Measurements from ENCODE around the gene LIN52.

- TF ChIP-seq, protein P1, sequence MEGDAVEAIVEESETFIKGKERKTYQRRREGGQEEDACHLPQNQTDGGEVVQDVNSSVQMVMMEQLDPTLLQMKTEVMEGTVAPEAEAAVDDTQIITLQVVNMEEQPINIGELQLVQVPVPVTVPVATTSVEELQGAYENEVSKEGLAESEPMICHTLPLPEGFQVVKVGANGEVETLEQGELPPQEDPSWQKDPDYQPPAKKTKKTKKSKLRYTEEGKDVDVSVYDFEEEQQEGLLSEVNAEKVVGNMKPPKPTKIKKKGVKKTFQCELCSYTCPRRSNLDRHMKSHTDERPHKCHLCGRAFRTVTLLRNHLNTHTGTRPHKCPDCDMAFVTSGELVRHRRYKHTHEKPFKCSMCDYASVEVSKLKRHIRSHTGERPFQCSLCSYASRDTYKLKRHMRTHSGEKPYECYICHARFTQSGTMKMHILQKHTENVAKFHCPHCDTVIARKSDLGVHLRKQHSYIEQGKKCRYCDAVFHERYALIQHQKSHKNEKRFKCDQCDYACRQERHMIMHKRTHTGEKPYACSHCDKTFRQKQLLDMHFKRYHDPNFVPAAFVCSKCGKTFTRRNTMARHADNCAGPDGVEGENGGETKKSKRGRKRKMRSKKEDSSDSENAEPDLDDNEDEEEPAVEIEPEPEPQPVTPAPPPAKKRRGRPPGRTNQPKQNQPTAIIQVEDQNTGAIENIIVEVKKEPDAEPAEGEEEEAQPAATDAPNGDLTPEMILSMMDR (IDR thresholded peaks at IDR 0.05), result no peak
- TF ChIP-seq POLR2AphosphoS5 (IDR thresholded peaks at IDR 0.05; ENCODE audit: low read depth, low read length) (no peak), SIN3A (IDR thresholded peaks at IDR 0.05; ENCODE audit: borderline replicate concordance, insufficient read depth, low read depth, low read length) (no peak), TCF7L2 (IDR thresholded peaks at IDR 0.05; ENCODE audit: low read depth, low read length) (no peak)
- TF ChIP-seq, protein P2, sequence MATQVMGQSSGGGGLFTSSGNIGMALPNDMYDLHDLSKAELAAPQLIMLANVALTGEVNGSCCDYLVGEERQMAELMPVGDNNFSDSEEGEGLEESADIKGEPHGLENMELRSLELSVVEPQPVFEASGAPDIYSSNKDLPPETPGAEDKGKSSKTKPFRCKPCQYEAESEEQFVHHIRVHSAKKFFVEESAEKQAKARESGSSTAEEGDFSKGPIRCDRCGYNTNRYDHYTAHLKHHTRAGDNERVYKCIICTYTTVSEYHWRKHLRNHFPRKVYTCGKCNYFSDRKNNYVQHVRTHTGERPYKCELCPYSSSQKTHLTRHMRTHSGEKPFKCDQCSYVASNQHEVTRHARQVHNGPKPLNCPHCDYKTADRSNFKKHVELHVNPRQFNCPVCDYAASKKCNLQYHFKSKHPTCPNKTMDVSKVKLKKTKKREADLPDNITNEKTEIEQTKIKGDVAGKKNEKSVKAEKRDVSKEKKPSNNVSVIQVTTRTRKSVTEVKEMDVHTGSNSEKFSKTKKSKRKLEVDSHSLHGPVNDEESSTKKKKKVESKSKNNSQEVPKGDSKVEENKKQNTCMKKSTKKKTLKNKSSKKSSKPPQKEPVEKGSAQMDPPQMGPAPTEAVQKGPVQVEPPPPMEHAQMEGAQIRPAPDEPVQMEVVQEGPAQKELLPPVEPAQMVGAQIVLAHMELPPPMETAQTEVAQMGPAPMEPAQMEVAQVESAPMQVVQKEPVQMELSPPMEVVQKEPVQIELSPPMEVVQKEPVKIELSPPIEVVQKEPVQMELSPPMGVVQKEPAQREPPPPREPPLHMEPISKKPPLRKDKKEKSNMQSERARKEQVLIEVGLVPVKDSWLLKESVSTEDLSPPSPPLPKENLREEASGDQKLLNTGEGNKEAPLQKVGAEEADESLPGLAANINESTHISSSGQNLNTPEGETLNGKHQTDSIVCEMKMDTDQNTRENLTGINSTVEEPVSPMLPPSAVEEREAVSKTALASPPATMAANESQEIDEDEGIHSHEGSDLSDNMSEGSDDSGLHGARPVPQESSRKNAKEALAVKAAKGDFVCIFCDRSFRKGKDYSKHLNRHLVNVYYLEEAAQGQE (IDR thresholded peaks at IDR 0.05; ENCODE audit: insufficient read depth in 1 of 2, low read depth in 2 of 2, low read length in 1 of 2), result no peak
Measured at GRCh38 chr14:74249433-74250375, 164.9 kb downstream of the LIN52 start.

Measured in Panc1 (cell line).